Transverse colon (tissue), 4 donors: ENCODE results near the gene SERTAD1. TPM values are rescaled to one million over a fixed set of nuclear protein-coding genes. Genes with fewer than 3 reads are reported as not detected.

Experiments
- DNase-seq: peaks from one replicate; pipeline ENCODE4 v3.0.0-alpha.2; 2019
- H3K27ac ChIP-seq, 4 donors: fragments of 200-600 bp; sonication (generic); 2 replicates each; pipeline ENCODE4 v1.5.1; 2016 to 2018; ENCODE audit warnings: inconsistent platforms in 4 of 4
- H3K27me3 ChIP-seq: fragments of 200-600 bp; sonication (generic); 2 replicates; pipeline ENCODE4 v1.5.1; 2017; ENCODE audit warnings: inconsistent platforms
- H3K36me3 ChIP-seq, 4 donors: fragments of 200-600 bp; sonication (generic); 2 replicates each; pipeline ENCODE4 v1.5.1; 2017 to 2019; ENCODE audit warnings: inconsistent platforms in 4 of 4
- H3K4me1 ChIP-seq, 4 donors: fragments of 200-600 bp; sonication (generic); 2 replicates each; pipeline ENCODE4 v1.5.1; 2017 to 2020; ENCODE audit warnings: inconsistent platforms in 4 of 4
- H3K4me3 ChIP-seq, 4 donors: fragments of 200-600 bp; sonication (generic); 1 replicate in 1 of 4; 2 replicates in 3 of 4; pipeline versions ENCODE4 v1.5.1 to v1.6.1; 2017 to 2019; ENCODE audit warnings: inconsistent platforms in 4 of 4
- H3K9me3 ChIP-seq, 2 donors: fragments of 200-600 bp; sonication (generic); 2 replicates each; pipeline ENCODE4 v1.5.1; 2017 to 2019; ENCODE audit warnings: inconsistent platforms in 2 of 2
- EP300 ChIP-seq: sonication (generic); formaldehyde crosslinking; IDR thresholded peaks from one replicate; pipeline ENCODE4 v1.6.1; 2017; ENCODE audit warnings: antibody characterized with exemption, low read depth
- POLR2A ChIP-seq: fragments of 450-650 bp; IDR thresholded peaks from one replicate; pipeline ENCODE4 v1.6.1; 2016; ENCODE audit warnings: antibody characterized with exemption, mild to moderate bottlenecking, moderate library complexity
- POLR2AphosphoS5 ChIP-seq, 3 donors: sonication (generic); formaldehyde crosslinking; IDR thresholded peaks; one replicate each; pipeline ENCODE4 v1.6.1; 2016; ENCODE audit warnings: antibody characterized with exemption in 3 of 3
- WGBS, 2 donors: methylation state at CpG; one replicate each; pipeline ENCODE4 v1.1.5; 2018; ENCODE audit warnings: low coverage in 1 of 2; 5-methylcytosine and 5-hydroxymethylcytosine counted together
- in situ Hi-C, 4 donors: fragments of 200-750 bp; cut with MboI; loops; one replicate each; pipeline versions ENCODE4 v1.15.0 to v1.15.1; 2017; ENCODE audit warnings: low sequenced_read_pairs in 3 of 4, low pct_ligation_motif_present in 1 of 4, low pct_unique_long_range_greater_than_20kb in 1 of 4
- intact Hi-C: fragments of 100-400 bp; cut with DNase I; formaldehyde crosslinking; loops from one replicate; pipeline ENCODE4 v1.15.1; 2023; ENCODE audit warnings: low total_unique reads
- total RNA-seq, 4 donors: library from RNA; depleted of rRNA; stranded (reverse); fragments of >200 nt; gene quantifications; one replicate each; pipeline ENCODE4 v1.1.0, GENCODE V29; 2016
- TF ChIP-seq, protein P1 (sequence below), 5 experiments: fragments of 200-600 bp in 3 of 5; fragments of 450-650 bp in 2 of 5; sonication (generic) in 3 of 5; IDR thresholded peaks; 1 replicate in 2 of 5; 2 replicates in 3 of 5; pipeline ENCODE4 v1.5.1; 2016 to 2017; ENCODE audit warnings: antibody characterized with exemption in 5 of 5, inconsistent platforms in 3 of 5, mild to moderate bottlenecking in 2 of 5, moderate library complexity in 1 of 5

The SERTAD1 gene
- total RNA-seq, 4 donors from 2014 or later = 2.6 to 30.3 (median 18.4) TPM

DNA sequence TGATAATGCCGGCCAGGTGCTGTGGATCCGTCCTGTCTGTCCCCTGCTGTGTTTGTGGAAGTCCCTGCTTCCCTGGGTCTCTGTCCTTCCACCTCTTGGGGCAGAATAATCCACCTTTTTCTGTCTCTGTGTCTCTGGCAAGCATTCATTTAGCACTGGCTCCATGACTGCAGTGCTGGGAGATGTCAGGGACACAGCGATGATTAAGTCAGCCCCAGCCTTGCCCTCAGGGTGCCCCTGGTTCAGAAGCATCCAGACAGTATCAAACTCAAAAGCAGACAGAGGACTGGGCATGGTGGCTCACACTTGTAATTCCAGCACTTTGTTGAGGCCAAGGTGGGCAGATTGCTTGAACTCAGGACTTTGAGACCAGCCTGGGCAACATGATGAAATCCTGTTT is 37.3 kb downstream of the SERTAD1 start:
- no peak for DNase-seq
- Histone ChIP-seq H3K4me1 (no peaks in the 10 kb centered on the region), H3K36me3 (no peaks in the 10 kb centered on the region), H3K9me3 (no peaks in the 10 kb centered on the region), H3K4me3 (no peak overlapping the region), H3K27me3 (no peaks in the 10 kb centered on the region), H3K27ac (no peak overlapping the region)
- intact Hi-C loops = no loop called here
- TF ChIP-seq, protein P1, sequence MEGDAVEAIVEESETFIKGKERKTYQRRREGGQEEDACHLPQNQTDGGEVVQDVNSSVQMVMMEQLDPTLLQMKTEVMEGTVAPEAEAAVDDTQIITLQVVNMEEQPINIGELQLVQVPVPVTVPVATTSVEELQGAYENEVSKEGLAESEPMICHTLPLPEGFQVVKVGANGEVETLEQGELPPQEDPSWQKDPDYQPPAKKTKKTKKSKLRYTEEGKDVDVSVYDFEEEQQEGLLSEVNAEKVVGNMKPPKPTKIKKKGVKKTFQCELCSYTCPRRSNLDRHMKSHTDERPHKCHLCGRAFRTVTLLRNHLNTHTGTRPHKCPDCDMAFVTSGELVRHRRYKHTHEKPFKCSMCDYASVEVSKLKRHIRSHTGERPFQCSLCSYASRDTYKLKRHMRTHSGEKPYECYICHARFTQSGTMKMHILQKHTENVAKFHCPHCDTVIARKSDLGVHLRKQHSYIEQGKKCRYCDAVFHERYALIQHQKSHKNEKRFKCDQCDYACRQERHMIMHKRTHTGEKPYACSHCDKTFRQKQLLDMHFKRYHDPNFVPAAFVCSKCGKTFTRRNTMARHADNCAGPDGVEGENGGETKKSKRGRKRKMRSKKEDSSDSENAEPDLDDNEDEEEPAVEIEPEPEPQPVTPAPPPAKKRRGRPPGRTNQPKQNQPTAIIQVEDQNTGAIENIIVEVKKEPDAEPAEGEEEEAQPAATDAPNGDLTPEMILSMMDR (IDR thresholded peaks at IDR 0.05) = no peak
- TF ChIP-seq POLR2A (no peak), EP300 (no peak), POLR2AphosphoS5 (IDR thresholded peaks at IDR 0.05) (no peak)
- WGBS, 2 donors = 88% methylated on average over 3 of the region's 3 CpGs; no CpG with 5 or more reads in 1 of the 2 donors
- in situ Hi-C loops = no loop called here

GRCh38 chr19:40387155-40387554 is 38.6 kb downstream of the SERTAD1 start:
- Histone ChIP-seq H3K36me3 (no peaks in the 10 kb centered on the region), H3K9me3 (no peaks in the 10 kb centered on the region), H3K4me1 (no peaks in the 10 kb centered on the region), H3K27me3 (no peaks in the 10 kb centered on the region), H3K4me3 (no peak overlapping the region), H3K27ac (no peak overlapping the region)
- intact Hi-C loops = no loop called here
- WGBS, 2 donors = 88 to 100% methylated on average over 3 to 10 of the region's 10 CpGs
- TF ChIP-seq POLR2A (no peak), EP300 (no peak), POLR2AphosphoS5 (IDR thresholded peaks at IDR 0.05) (no peak)
- TF ChIP-seq, protein P1 (IDR thresholded peaks at IDR 0.05) = no peak
- DNase-seq = no peak
- in situ Hi-C loops = no loop called here

GRCh38 chr19:40383668-40384248 is 42.0 kb downstream of the SERTAD1 start:
- WGBS, 2 donors = 85% methylated on average over 7 to 27 of the region's 28 CpGs

DNA sequence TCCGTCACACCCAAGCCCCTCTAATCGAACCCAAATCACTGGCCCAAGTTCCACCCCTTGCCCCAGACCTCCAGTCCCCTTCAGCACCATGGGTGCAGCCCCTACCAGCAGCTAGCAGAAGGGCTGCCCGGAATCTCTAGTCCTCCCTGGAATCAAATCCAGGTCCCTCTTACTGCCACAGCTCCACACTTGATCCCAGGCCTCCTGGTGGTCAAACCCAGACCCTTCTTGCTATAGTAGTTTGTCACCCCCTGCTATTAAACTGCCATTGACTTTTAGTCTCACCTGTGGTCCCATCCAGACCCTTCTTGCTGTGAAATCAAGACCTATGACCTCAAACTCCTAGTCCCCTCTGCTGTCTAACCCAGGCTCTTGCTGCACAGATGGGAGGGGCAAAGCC is 44.5 kb downstream of the SERTAD1 start:
- Histone ChIP-seq H3K4me3 (no peak overlapping the region), H3K27ac (no peak overlapping the region), H3K36me3 (peaks cover 0 to 8% (median 0%) of the 10 kb centered on the region in 4 donors), H3K9me3 (no peaks in the 10 kb centered on the region), H3K4me1 (no peaks in the 10 kb centered on the region), H3K27me3 (no peaks in the 10 kb centered on the region)
- TF ChIP-seq, protein P1 (IDR thresholded peaks at IDR 0.05) = no peak
- TF ChIP-seq POLR2A (no peak), EP300 (no peak)
- no peak for DNase-seq
- 71 to 90% methylated on average over 2 to 3 of the region's 3 CpGs for WGBS, 2 donors
- intact Hi-C loops (no loop called here), in situ Hi-C loops (no loop called here)

More at GRCh38 chr19:40383668-40384248, 42.0 kb downstream of the SERTAD1 start:
- H3K36me3 ChIP-seq = no peaks in the 10 kb centered on the region
- DNase-seq = no peak
- H3K27me3 ChIP-seq = no peaks in the 10 kb centered on the region
- H3K4me3 ChIP-seq = no peak overlapping the region
- no peak overlapping the region for H3K27ac ChIP-seq
- in situ Hi-C loops = no loop called here
- H3K9me3 ChIP-seq = no peaks in the 10 kb centered on the region
- TF ChIP-seq POLR2A (no peak), POLR2AphosphoS5 (IDR thresholded peaks at IDR 0.05) (no peak), EP300 (no peak)
- TF ChIP-seq, protein P1 (IDR thresholded peaks at IDR 0.05) = no peak
- H3K4me1 ChIP-seq = no peaks in the 10 kb centered on the region
- intact Hi-C loops = no loop called here
